22Rv1 (cell line): ENCODE results near the gene RHD.

Experiments used
- H3K27ac ChIP-seq: fragments of 450-650 bp; 2 replicates; pipeline ENCODE4 v1.5.1; 2017
- ZFX ChIP-seq: fragments of 450-650 bp; IDR thresholded peaks from 2 replicates; pipeline ENCODE4 v1.6.1; 2017; ENCODE audit warnings: antibody characterized with exemption, borderline replicate concordance
- TF ChIP-seq, protein P1 (sequence below): fragments of 450-650 bp; IDR thresholded peaks from 2 replicates; pipeline ENCODE4 v1.5.1; 2017; ENCODE audit warnings: mild to moderate bottlenecking

The RHD gene

DNA sequence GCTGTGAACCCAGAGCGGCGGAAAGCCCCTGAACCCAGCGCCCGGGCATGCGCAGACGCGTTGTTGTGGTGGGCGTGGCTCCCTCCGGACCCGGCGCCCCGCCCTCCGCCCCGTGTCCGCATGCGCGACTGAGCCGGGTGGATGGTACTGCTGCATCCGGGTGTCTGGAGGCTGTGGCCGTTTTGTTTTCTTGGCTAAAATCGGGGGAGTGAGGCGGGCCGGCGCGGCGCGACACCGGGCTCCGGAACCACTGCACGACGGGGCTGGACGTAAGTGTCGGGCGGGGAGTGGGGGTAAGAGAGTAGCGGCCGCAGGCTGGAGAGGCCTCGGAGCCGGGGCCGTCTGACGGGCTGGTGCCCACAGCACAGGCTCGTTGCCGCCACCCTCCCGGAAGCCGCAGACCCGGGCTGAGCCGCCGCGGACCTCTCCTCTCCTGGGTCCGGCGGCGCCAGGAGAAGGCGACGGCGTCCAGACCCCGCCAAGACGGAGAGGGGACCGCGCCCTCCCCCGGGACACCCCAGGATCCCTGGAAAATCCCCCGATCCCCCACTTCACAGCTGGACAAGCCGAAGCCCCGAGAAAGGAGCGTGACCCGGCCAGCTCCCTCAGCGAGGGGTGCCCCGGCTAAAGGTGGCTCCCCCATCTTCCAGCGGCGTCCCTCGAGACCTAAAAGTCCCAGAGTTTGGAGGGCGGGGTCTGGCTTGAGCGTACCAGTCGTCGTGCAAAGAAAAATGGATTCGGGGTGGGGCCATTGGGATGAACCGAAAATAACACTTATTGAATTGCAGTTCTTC lies 66.1 kb downstream of the RHD start, which contains the start of gene TMEM50A:
Gene TMEM50A (plus strand): TSS at position 147 of the 794 bp plus-strand sequence. CDS start 2,153 bp downstream, outside the sequence.
- peak within 1 kb of the TSS; percentile 93 for H3K27ac ChIP-seq
- TF ChIP-seq, protein P1, sequence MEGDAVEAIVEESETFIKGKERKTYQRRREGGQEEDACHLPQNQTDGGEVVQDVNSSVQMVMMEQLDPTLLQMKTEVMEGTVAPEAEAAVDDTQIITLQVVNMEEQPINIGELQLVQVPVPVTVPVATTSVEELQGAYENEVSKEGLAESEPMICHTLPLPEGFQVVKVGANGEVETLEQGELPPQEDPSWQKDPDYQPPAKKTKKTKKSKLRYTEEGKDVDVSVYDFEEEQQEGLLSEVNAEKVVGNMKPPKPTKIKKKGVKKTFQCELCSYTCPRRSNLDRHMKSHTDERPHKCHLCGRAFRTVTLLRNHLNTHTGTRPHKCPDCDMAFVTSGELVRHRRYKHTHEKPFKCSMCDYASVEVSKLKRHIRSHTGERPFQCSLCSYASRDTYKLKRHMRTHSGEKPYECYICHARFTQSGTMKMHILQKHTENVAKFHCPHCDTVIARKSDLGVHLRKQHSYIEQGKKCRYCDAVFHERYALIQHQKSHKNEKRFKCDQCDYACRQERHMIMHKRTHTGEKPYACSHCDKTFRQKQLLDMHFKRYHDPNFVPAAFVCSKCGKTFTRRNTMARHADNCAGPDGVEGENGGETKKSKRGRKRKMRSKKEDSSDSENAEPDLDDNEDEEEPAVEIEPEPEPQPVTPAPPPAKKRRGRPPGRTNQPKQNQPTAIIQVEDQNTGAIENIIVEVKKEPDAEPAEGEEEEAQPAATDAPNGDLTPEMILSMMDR = 0 out of 2 replicates have a peak, but pooled peaks have one; percentile 9
- TF ChIP-seq ZFX = no peak

DNA sequence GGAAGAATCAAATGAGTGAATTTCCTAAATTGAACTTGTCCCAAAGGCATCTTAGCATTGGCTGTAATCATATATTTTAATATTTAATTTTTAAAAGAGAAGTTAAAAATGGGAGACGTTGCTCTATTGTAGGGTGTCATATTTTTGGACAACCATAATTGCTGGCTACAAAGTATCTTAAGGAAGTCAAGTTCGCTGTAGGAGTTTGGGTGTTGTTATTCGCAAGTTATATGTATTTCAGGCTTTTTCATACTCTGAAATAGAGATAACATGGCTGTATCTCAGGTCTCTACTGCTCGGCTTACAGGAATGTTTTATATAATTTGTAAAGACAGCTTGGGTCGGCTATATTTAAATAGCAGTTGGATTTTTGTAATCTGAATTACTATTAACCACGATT lies 66.7 kb downstream of the RHD start:
- TF ChIP-seq, protein P1 = no peak
- no peak for TF ChIP-seq ZFX
- peak overlapping the region; percentile 93 for H3K27ac ChIP-seq

DNA sequence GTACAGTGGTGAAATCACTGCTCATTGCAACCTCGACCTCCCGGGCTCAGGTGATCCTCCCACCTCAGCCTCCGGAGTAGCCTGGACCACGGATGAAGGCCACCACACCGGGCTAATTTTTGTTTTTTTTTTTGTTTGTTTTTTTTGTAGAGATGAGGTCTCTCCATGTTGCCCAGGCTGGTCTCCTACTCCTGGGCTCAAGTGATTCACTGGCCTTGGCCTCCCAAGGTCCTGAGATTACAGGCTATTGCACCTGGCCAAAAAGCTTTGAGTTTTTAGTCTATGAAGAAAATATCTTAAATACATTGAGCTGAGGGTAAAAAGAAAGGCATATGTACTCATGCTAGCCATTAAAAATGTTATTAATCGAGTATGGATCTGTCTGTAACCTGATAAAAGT lies 69.4 kb downstream of the RHD start:
- TF ChIP-seq ZFX = no peak

DNA sequence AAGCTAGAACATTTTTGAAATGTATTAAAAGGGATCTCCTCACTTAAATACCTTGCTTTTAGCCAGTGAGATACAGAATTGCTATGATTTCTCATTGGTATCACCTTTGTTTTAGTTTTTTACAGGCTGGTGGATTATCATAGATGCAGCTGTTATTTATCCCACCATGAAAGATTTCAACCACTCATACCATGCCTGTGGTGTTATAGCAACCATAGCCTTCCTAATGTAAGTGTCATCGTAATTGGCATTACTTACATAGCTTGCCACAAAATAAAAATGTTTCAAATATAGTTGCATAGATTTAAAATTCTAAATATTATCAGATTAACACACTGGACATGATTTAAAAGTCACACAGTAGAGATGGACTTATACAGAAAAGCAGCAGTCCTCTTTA lies 70.5 kb downstream of the RHD start:
- H3K27ac ChIP-seq = no peak overlapping the region
- TF ChIP-seq, protein P1 = no peak
- TF ChIP-seq ZFX = no peak

More for the DNA sequence above, 69.4 kb downstream of the RHD start:
- no peak overlapping the region for H3K27ac ChIP-seq

DNA sequence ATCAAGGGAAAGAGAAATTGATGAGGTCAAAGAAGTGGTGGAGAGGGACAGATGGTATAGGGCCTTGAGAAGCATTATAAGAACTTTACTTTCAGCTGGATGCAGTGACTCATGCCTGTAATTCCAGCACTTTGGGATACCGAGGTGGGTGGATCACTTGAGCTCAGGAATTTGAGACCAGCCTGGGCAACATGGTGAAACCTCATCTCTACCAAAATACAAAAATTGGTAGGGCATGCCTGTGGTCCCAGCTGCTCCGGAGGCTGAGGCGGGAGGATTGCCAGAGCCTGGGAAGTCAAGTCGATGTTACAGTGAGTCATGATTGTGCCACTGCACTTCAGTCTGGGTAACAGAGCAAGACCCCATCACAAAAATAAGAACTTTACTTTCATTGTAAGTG lies 71.6 kb downstream of the RHD start:
- no peak for TF ChIP-seq ZFX
- TF ChIP-seq, protein P1 = no peak

DNA sequence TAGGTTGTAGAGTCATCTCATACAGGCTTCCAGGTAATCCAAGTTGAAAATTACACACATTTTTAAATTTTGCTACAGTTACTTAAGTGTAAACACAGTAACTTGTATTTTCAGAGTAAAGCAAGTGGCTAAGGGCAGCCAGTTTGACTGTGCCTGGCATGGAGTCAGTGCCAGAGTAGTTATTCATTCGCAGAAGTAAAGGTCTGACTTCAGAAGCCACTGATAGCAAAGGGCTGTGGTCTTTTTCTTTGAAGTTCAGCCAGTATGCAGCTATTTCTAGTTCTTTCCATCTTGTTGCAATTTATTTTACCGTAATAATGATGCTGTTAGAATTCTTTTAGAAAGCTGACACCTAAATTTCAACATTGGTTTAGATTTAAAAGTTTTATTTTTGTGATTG lies 75.2 kb downstream of the RHD start:
- TF ChIP-seq, protein P1 = no peak
- no peak for TF ChIP-seq ZFX
- no peak overlapping the region for H3K27ac ChIP-seq

More for the DNA sequence above, 71.6 kb downstream of the RHD start:
- no peak overlapping the region for H3K27ac ChIP-seq

DNA sequence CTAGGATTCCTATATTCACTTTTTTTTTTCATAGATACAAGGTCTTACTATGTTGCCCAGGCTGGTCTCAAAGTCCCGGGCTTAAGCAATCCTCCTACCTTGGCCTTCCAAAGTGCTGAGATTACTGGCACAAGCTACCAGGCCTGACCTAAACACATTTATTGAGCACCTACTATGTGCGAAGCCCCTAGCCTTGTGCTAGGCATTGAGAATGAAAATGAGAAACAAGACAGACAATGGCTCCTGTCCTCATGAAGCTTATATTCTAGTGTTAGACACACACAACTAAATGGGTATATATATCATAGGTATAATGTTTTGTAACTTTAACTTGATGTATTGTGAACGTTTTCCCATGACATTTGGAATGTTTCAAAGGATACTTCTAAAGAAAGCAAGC lies 77.3 kb downstream of the RHD start:
- no peak overlapping the region for H3K27ac ChIP-seq
- TF ChIP-seq, protein P1 = no peak
- no peak for TF ChIP-seq ZFX
